ENCODE measurements around the gene FNDC3B.

FNDC3B gene

GRCh38 chr3:172062761-172063160 is 23.4 kb downstream of the FNDC3B start:
- Histone ChIP-seq H3K27ac (peak overlapping the region; percentile 59), H3K27me3 (no peaks in the 10 kb centered on the region), H3K4me3 (ENCODE audit: low read depth in 1 of 2, low read length in 1 of 2) (no peak overlapping the region), H3K4me1 (ENCODE audit: control insufficient read depth in 1 of 2, insufficient read depth in 1 of 2, low read depth in 1 of 2, low read length in 1 of 2) (peaks cover 46 to 68% of the 10 kb centered on the region in 2 experiments), H3K36me3 (no peaks in the 10 kb centered on the region), H3K9me3 (no peaks in the 10 kb centered on the region)
- no peak for TF ChIP-seq CTCF (IDR thresholded peaks at IDR 0.05)

GRCh38 chr3:172063456-172064432 is 24.4 kb downstream of the FNDC3B start:
- H3K9me3 ChIP-seq: no peaks in the 10 kb centered on the region
- peaks cover 52 to 68% of the 10 kb centered on the region in 2 experiments for H3K4me1 ChIP-seq (ENCODE audit: control insufficient read depth in 1 of 2, insufficient read depth in 1 of 2, low read depth in 1 of 2, low read length in 1 of 2)
- H3K27ac ChIP-seq: peak overlapping the region; percentile 41

GRCh38 chr3:172065527-172065926 is 26.1 kb downstream of the FNDC3B start:
- H3K9me3 ChIP-seq: no peaks in the 10 kb centered on the region
- no peaks in the 10 kb centered on the region for H3K36me3 ChIP-seq
- H3K4me1 ChIP-seq (ENCODE audit: control insufficient read depth in 1 of 2, insufficient read depth in 1 of 2, low read depth in 1 of 2, low read length in 1 of 2): peaks cover 65 to 79% of the 10 kb centered on the region in 2 experiments
- no peak overlapping the region for H3K4me3 ChIP-seq (ENCODE audit: low read depth in 1 of 2, low read length in 1 of 2)
- no peak for TF ChIP-seq CTCF (IDR thresholded peaks at IDR 0.05)
- peak overlapping the region; percentile 25 for H3K27ac ChIP-seq
- no peaks in the 10 kb centered on the region for H3K27me3 ChIP-seq

More at GRCh38 chr3:172063456-172064432, 24.4 kb downstream of the FNDC3B start:
- TF ChIP-seq CTCF (IDR thresholded peaks at IDR 0.05): no peak
- no peaks in the 10 kb centered on the region for H3K36me3 ChIP-seq
- H3K4me3 ChIP-seq (ENCODE audit: low read depth in 1 of 2, low read length in 1 of 2): no peak overlapping the region
- no peaks in the 10 kb centered on the region for H3K27me3 ChIP-seq

GRCh38 chr3:172065967-172066762 is 26.8 kb downstream of the FNDC3B start:
- peak overlapping the region; percentile 48 for H3K27ac ChIP-seq
- no peaks in the 10 kb centered on the region for H3K9me3 ChIP-seq
- H3K4me3 ChIP-seq (ENCODE audit: low read depth in 1 of 2, low read length in 1 of 2): no peak overlapping the region
- peaks cover 67 to 81% of the 10 kb centered on the region in 2 experiments for H3K4me1 ChIP-seq (ENCODE audit: control insufficient read depth in 1 of 2, insufficient read depth in 1 of 2, low read depth in 1 of 2, low read length in 1 of 2)
- no peaks in the 10 kb centered on the region for H3K27me3 ChIP-seq
- no peaks in the 10 kb centered on the region for H3K36me3 ChIP-seq
- TF ChIP-seq CTCF (IDR thresholded peaks at IDR 0.05): no peak

GRCh38 chr3:172066880-172067796 is 27.8 kb downstream of the FNDC3B start:
- Histone ChIP-seq H3K36me3 (no peaks in the 10 kb centered on the region), H3K4me3 (ENCODE audit: low read depth in 1 of 2, low read length in 1 of 2) (no peak overlapping the region), H3K9me3 (no peaks in the 10 kb centered on the region), H3K27ac (peak overlapping the region; percentile 48), H3K27me3 (no peaks in the 10 kb centered on the region), H3K4me1 (ENCODE audit: control insufficient read depth in 1 of 2, insufficient read depth in 1 of 2, low read depth in 1 of 2, low read length in 1 of 2) (peaks cover 62 to 82% of the 10 kb centered on the region in 2 experiments)
- no peak for TF ChIP-seq CTCF (IDR thresholded peaks at IDR 0.05)
